GM23248 (cell line): ENCODE data around the gene RNF11.

ENCODE experiments used
- EZH2 ChIP-seq: fragments of 200-600 bp; sonication (generic); IDR thresholded peaks from 2 replicates; pipeline ENCODE4 v1.6.1; 2018; ENCODE audit warnings: antibody characterized with exemption, mild to moderate bottlenecking; ENCODE audit not compliant: insufficient read depth, poor library complexity, severe bottlenecking
- EZH2phosphoT487 ChIP-seq: fragments of 200-600 bp; sonication (generic); IDR thresholded peaks from 2 replicates; pipeline ENCODE4 v1.6.1; 2018; ENCODE audit warnings: antibody characterized with exemption, moderate library complexity, mild to moderate bottlenecking, low read depth; ENCODE audit not compliant: insufficient read depth

GRCh38 chr1:51264451-51264850, 28.4 kb downstream of the RNF11 start:
- no peak for TF ChIP-seq EZH2
- no peak for TF ChIP-seq EZH2phosphoT487
